B cell (primary cell): Measurements from ENCODE around the gene CPNE4. TPM values are rescaled to one million over a fixed set of nuclear protein-coding genes. Genes with fewer than 3 reads are reported as not detected.

Source experiments
- ATAC-seq: fragments of 200-7000 bp; cut with Tn5 transposase; one replicate; pipeline ENCODE4 v1.10.0; 2021; ENCODE audit warnings: low read depth, mild to moderate bottlenecking, moderate number of reproducible peaks, moderate library complexity
- CTCF ChIA-PET: fragments of 350-600 bp; sonication (Branson Sonifier 250); formaldehyde crosslinking; loops from one replicate; lab custom pipeline; 2021; ENCODE audit warnings: antibody characterized with exemption, inconsistent platforms; lab: Charles Lee
- POLR2A ChIA-PET: fragments of 350-600 bp; sonication (Branson Sonifier 250); formaldehyde crosslinking; loops from one replicate; lab custom pipeline; 2021; ENCODE audit warnings: antibody characterized with exemption; lab: Charles Lee
- DNase-seq: peaks from one replicate; pipeline ENCODE4 v3.0.0; 2013
- H2AFZ ChIP-seq: 2 replicates; pipeline ENCODE4 v1.6.1; 2012; ENCODE audit warnings: mild to moderate bottlenecking, low read depth, low read length; ENCODE audit not compliant: insufficient read depth, poor library complexity, severe bottlenecking
- H3K27ac ChIP-seq, 2 donors: 1 replicate in 1 of 2; 2 replicates in 1 of 2; pipeline ENCODE4 v1.5.1; 2012 to 2013; ENCODE audit warnings: low read length in 2 of 2, mild to moderate bottlenecking in 2 of 2, moderate library complexity in 1 of 2
- H3K27me3 ChIP-seq, 4 experiments: fragments of 200-600 bp in 1 of 4; sonication (generic) in 1 of 4; replicated peaks in 1 of 4; 1 replicate in 2 of 4; 2 replicates in 2 of 4; pipeline versions ENCODE4 v1.6.1 to v1.7.0; 2013 to 2016; ENCODE audit warnings: low read length in 3 of 4, mild to moderate bottlenecking in 2 of 4, mixed read lengths in 1 of 4, moderate library complexity in 1 of 4; ENCODE audit not compliant: insufficient read depth in 4 of 4, control insufficient read depth in 3 of 4; ENCODE audit errors: control extremely low read depth in 1 of 4
- H3K36me3 ChIP-seq, 2 experiments: replicated peaks in 1 of 2; 1 replicate in 1 of 2; 2 replicates in 1 of 2; pipeline versions ENCODE4 v1.6.1 to v1.7.1; 2013; ENCODE audit warnings: low read length in 1 of 2; ENCODE audit not compliant: insufficient read depth in 2 of 2, control insufficient read depth in 1 of 2; ENCODE audit errors: control extremely low read depth in 1 of 2, extremely low read depth in 1 of 2
- H3K4me1 ChIP-seq, 2 donors: fragments of 200-600 bp in 1 of 2; sonication (generic) in 1 of 2; 1 replicate in 1 of 2; 2 replicates in 1 of 2; pipeline versions ENCODE4 v1.5.1 to v1.6.1; 2013 to 2017; ENCODE audit warnings: low read length in 2 of 2; ENCODE audit not compliant: control insufficient read depth in 2 of 2, insufficient read depth in 2 of 2
- H3K4me2 ChIP-seq: replicated peaks from 2 replicates; pipeline ENCODE3; 2012; ENCODE audit warnings: mild to moderate bottlenecking, low read depth, low read length; ENCODE audit not compliant: poor library complexity, severe bottlenecking
- H3K4me3 ChIP-seq, 5 experiments: fragments of 200-600 bp in 1 of 5; sonication (generic) in 1 of 5; 1 replicate in 3 of 5; 2 replicates in 2 of 5; pipeline versions ENCODE4 v1.5.1 to v1.7.0; 2011 to 2016; ENCODE audit warnings: low read length in 4 of 5, mild to moderate bottlenecking in 4 of 5, low read depth in 2 of 5, control low read depth in 1 of 5, moderate library complexity in 1 of 5; ENCODE audit not compliant: insufficient read depth in 1 of 5; ENCODE audit errors: control extremely low read depth in 1 of 5, extremely low read depth in 1 of 5
- H3K79me2 ChIP-seq: fragments of 200-600 bp; sonication (generic); one replicate; pipeline ENCODE4 v1.6.0; 2016; ENCODE audit warnings: low read length; ENCODE audit not compliant: control insufficient read depth, insufficient read depth
- H3K9ac ChIP-seq: fragments of 200-600 bp; sonication (generic); 2 replicates; pipeline ENCODE4 v1.6.1; 2017; ENCODE audit warnings: mild to moderate bottlenecking, low read length, moderate library complexity
- H3K9me3 ChIP-seq, 3 donors: one replicate each; pipeline versions ENCODE4 v1.6.1 to v1.7.1; 2013; ENCODE audit warnings: low read length in 2 of 3; ENCODE audit not compliant: control insufficient read depth in 2 of 3, insufficient read depth in 1 of 3; ENCODE audit errors: control extremely low read depth in 1 of 3
- H4K20me1 ChIP-seq: 2 replicates; pipeline ENCODE4 v1.6.0; 2012; ENCODE audit warnings: mild to moderate bottlenecking, low read length; ENCODE audit not compliant: insufficient read depth, control insufficient read depth, poor library complexity, severe bottlenecking
- H3K27ac Mint-ChIP-seq: one replicate; pipeline ENCODE4 v1.8.0; 2021; ENCODE audit warnings: mixed read lengths
- H3K27me3 Mint-ChIP-seq: one replicate; pipeline ENCODE4 v1.8.0; 2021; ENCODE audit warnings: mixed read lengths
- H3K4me1 Mint-ChIP-seq: one replicate; pipeline ENCODE4 v1.8.0; 2021; ENCODE audit warnings: mixed read lengths
- H3K4me3 Mint-ChIP-seq: one replicate; pipeline ENCODE4 v1.8.0; 2021; ENCODE audit warnings: mixed read lengths
- H3K9me3 Mint-ChIP-seq: one replicate; pipeline ENCODE4 v1.8.0; 2022; ENCODE audit warnings: mixed read lengths; ENCODE audit not compliant: insufficient read depth
- EZH2 ChIP-seq: IDR thresholded peaks from 2 replicates; pipeline ENCODE4 v1.6.1; 2012; ENCODE audit warnings: borderline replicate concordance, low read depth, mild to moderate bottlenecking, moderate library complexity, low read length; ENCODE audit not compliant: insufficient read depth, poor library complexity, severe bottlenecking
- WGBS: methylation state at CpG from one replicate; pipeline ENCODE4 v1.1.5; 2013; ENCODE audit warnings: missing lambda C conversion rate; ENCODE audit not compliant: insufficient coverage; 5-methylcytosine and 5-hydroxymethylcytosine counted together
- intact Hi-C: fragments of 100-400 bp; cut with micrococcal nuclease; formaldehyde crosslinking; loops from one replicate; pipeline ENCODE4 v1.10.0; 2022
- polyA plus RNA-seq: library from polyadenylated mRNA; depleted of rRNA; stranded (reverse); fragments of >200 nt; gene quantifications from 2 replicates; pipeline ENCODE4 v1.2.3, GENCODE V29; 2012
- total RNA-seq, 2 donors: library from RNA; stranded (reverse); fragments of 120-200 nt in 1 of 2; gene quantifications; 1 replicate in 1 of 2; 2 replicates in 1 of 2; pipeline versions ENCODE4 v1.2.3 to v1.2.4, GENCODE V29; 2013 to 2022
- TF ChIP-seq, protein P1 (sequence below): fragments of 200-600 bp; IDR thresholded peaks from one replicate; pipeline ENCODE4 v1.8.0; 2022; ENCODE audit warnings: antibody characterized with exemption, mild to moderate bottlenecking

The CPNE4 gene
- total and polyA plus RNA-seq, 2 donors (not counting 1 experiment from before 2014, with no cell fraction given), result not detected

DNA sequence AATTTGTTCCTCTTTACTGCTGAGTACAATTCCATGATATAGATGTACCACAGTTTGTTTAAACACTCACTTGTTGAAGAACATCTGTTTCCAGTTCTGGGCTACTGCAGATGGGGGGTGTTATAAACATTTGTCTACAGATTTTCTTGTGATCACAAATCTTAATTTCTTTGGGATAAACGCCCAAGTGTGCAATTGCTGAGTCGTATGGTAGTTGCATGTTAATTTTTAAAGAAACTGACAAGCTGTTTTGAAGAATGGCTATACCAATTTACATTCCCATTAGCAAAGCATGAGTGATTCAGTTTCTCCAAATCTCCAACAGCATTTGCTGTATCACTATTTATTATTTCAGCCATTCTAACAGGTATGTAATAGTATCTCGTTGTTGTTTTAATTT lies 290.0 kb downstream of the CPNE4 start:
- H3K9me3 ChIP-seq, result no peaks in the 10 kb centered on the region
- Mint-ChIP-seq H3K9me3 (no peaks in the 10 kb centered on the region), H3K27ac (no peak overlapping the region), H3K4me3 (no peak overlapping the region), H3K27me3 (no peaks in the 10 kb centered on the region), H3K4me1 (no peaks in the 10 kb centered on the region)
- H3K36me3 ChIP-seq, result no peaks in the 10 kb centered on the region
- WGBS, result no CpG with 5 or more reads among the region's 3 CpGs
- no peak for ATAC-seq
- no peaks in the 10 kb centered on the region for H3K27me3 ChIP-seq
- no peak overlapping the region for H3K9ac ChIP-seq
- POLR2A ChIA-PET, result no interaction called here
- no peaks in the 10 kb centered on the region for H4K20me1 ChIP-seq
- H3K4me2 ChIP-seq, result no peak overlapping the region
- DNase-seq, result no peak
- intact Hi-C loops, result no loop called here
- CTCF ChIA-PET, result no interaction called here
- H3K79me2 ChIP-seq, result no peaks in the 10 kb centered on the region
- H3K4me1 ChIP-seq, result no peaks in the 10 kb centered on the region
- no peak overlapping the region for H3K4me3 ChIP-seq
- no peak overlapping the region for H3K27ac ChIP-seq
- TF ChIP-seq, protein P1, sequence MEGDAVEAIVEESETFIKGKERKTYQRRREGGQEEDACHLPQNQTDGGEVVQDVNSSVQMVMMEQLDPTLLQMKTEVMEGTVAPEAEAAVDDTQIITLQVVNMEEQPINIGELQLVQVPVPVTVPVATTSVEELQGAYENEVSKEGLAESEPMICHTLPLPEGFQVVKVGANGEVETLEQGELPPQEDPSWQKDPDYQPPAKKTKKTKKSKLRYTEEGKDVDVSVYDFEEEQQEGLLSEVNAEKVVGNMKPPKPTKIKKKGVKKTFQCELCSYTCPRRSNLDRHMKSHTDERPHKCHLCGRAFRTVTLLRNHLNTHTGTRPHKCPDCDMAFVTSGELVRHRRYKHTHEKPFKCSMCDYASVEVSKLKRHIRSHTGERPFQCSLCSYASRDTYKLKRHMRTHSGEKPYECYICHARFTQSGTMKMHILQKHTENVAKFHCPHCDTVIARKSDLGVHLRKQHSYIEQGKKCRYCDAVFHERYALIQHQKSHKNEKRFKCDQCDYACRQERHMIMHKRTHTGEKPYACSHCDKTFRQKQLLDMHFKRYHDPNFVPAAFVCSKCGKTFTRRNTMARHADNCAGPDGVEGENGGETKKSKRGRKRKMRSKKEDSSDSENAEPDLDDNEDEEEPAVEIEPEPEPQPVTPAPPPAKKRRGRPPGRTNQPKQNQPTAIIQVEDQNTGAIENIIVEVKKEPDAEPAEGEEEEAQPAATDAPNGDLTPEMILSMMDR, result no peak
- TF ChIP-seq EZH2, result no peak
- H2AFZ ChIP-seq, result no peak overlapping the region

DNA sequence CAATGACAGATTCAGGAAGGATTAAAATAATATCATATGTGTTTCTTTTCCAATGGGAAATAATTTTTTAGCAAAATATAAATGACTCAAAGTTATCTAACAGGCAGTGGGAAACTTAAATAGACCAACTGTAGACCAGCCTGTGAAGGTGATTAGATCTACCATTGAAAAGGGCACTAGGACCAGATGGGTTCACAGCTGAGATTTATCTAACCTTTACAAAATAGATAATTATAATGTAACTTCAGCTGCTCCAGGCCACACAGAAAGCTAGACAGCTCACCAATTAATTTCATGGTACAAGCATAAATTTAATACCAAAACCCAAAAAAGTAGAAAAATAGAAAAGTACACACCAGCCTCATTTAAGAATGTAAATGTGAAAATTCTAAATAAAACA lies 291.7 kb downstream of the CPNE4 start:
- Histone ChIP-seq H3K36me3 (no peaks in the 10 kb centered on the region), H3K9me3 (no peaks in the 10 kb centered on the region), H3K79me2 (no peaks in the 10 kb centered on the region), H3K9ac (no peak overlapping the region), H3K4me2 (no peak overlapping the region), H3K4me3 (no peak overlapping the region), H2AFZ (no peak overlapping the region), H3K27ac (no peak overlapping the region), H3K4me1 (no peaks in the 10 kb centered on the region), H4K20me1 (no peaks in the 10 kb centered on the region), H3K27me3 (no peaks in the 10 kb centered on the region)
- CTCF ChIA-PET, result no interaction called here
- intact Hi-C loops, result no loop called here
- no peak overlapping the region for H3K4me3 Mint-ChIP-seq
- no peaks in the 10 kb centered on the region for H3K9me3 Mint-ChIP-seq
- no peak for ATAC-seq
- no peak for DNase-seq
- TF ChIP-seq, protein P1, result no peak
- TF ChIP-seq EZH2, result no peak
- POLR2A ChIA-PET, result no interaction called here
- no peak overlapping the region for H3K27ac Mint-ChIP-seq
- no peaks in the 10 kb centered on the region for H3K27me3 Mint-ChIP-seq
- H3K4me1 Mint-ChIP-seq, result no peaks in the 10 kb centered on the region
